Activated naive CD4-positive, alpha-beta T cell treated with anti-CD3 and anti-CD28 coated beads, Interleukin-2, amount 10 ng/mL, durations not matched to agents 7 days and 5 days (primary cell): Measurements from ENCODE around the gene DCDC2.
A peak's percentile ranks its signal among the peaks of the same experiment; 100 is the strongest.

ENCODE experiments used
- CTCF ChIA-PET: fragments of 350-600 bp; sonication (Branson Sonifier 250); formaldehyde crosslinking; loops from one replicate; lab custom pipeline; 2021; ENCODE audit warnings: antibody characterized with exemption; lab: Charles Lee
- DNase-seq: peaks from one replicate; pipeline ENCODE4 v3.0.0-alpha.2; 2020
- H3K27ac Mint-ChIP-seq: one replicate; pipeline ENCODE4 v1.8.0; 2021; ENCODE audit warnings: mild to moderate bottlenecking, moderate library complexity, mixed read lengths
- H3K27me3 Mint-ChIP-seq: one replicate; pipeline ENCODE4 v1.8.0; 2021; ENCODE audit warnings: mild to moderate bottlenecking, mixed read lengths
- H3K36me3 Mint-ChIP-seq: one replicate; pipeline ENCODE4 v1.8.0; 2021; ENCODE audit warnings: mixed read lengths
- H3K4me1 Mint-ChIP-seq: one replicate; pipeline ENCODE4 v1.8.0; 2021; ENCODE audit warnings: mixed read lengths
- H3K4me3 Mint-ChIP-seq: one replicate; pipeline ENCODE4 v1.8.0; 2021; ENCODE audit warnings: mild to moderate bottlenecking, moderate library complexity, mixed read lengths
- H3K9me3 Mint-ChIP-seq: one replicate; pipeline ENCODE4 v1.8.0; 2021; ENCODE audit warnings: mixed read lengths

The DCDC2 gene

DNA sequence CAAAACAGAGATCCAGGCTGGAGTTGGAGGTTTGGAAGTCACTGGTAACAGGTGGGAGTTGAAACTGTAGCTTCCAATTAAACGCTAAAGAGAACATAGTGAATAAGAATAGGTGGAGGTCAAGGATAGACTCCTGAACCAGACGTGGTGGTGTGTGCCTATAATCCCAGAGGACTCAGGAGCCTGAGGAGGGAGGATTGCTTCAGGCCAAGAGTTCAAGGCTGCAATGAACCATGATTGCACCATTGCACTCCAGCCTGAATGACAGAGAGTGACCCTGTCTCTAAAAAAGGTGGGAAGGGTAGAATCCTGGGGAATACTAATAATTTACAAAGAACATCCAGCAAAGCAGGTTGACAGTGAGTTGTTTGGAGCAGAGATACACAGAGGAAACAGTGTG is 218.2 kb downstream of the DCDC2 start:
- CTCF ChIA-PET, result no interaction called here
- Mint-ChIP-seq H3K27ac (no peak overlapping the region), H3K36me3 (no peaks in the 10 kb centered on the region), H3K9me3 (peaks cover 2% of the 10 kb centered on the region), H3K4me3 (no peak overlapping the region), H3K4me1 (no peaks in the 10 kb centered on the region), H3K27me3 (no peaks in the 10 kb centered on the region)
- no peak for DNase-seq

- Mint-ChIP-seq H3K27ac (no peak overlapping the region), H3K36me3 (no peaks in the 10 kb centered on the region), H3K9me3 (peaks cover 2% of the 10 kb centered on the region), H3K27me3 (no peaks in the 10 kb centered on the region), H3K4me3 (no peak overlapping the region), H3K4me1 (no peaks in the 10 kb centered on the region)
- DNase-seq, result no peak
- CTCF ChIA-PET, result no interaction called here
These were observed 218.8 kb downstream of the DCDC2 start for GRCh38 chr6:24139080-24139479.

- CTCF ChIA-PET, result no interaction called here
- Mint-ChIP-seq H3K36me3 (no peaks in the 10 kb centered on the region), H3K9me3 (peaks cover 1% of the 10 kb centered on the region), H3K4me3 (no peak overlapping the region), H3K4me1 (no peaks in the 10 kb centered on the region), H3K27me3 (peaks cover 3% of the 10 kb centered on the region), H3K27ac (no peak overlapping the region)
- no peak for DNase-seq
These were observed 226.1 kb downstream of the DCDC2 start for GRCh38 chr6:24131751-24132150.

- Mint-ChIP-seq H3K27me3 (peaks cover 8% of the 10 kb centered on the region), H3K9me3 (peaks cover 1% of the 10 kb centered on the region), H3K4me1 (peaks cover 2% of the 10 kb centered on the region), H3K27ac (no peak overlapping the region), H3K36me3 (no peaks in the 10 kb centered on the region), H3K4me3 (no peak overlapping the region)
- CTCF ChIA-PET, result no interaction called here
- DNase-seq, result no peak
These were observed 230.5 kb downstream of the DCDC2 start for GRCh38 chr6:24127316-24127715.

- no peak overlapping the region for H3K4me3 Mint-ChIP-seq
- peaks cover 1% of the 10 kb centered on the region for H3K9me3 Mint-ChIP-seq
- CTCF ChIA-PET, result no interaction called here
- H3K36me3 Mint-ChIP-seq, result no peaks in the 10 kb centered on the region
- H3K27me3 Mint-ChIP-seq, result peaks cover 8% of the 10 kb centered on the region
- peak; percentile 57 for DNase-seq
- H3K27ac Mint-ChIP-seq, result no peak overlapping the region
- H3K4me1 Mint-ChIP-seq, result peaks cover 2% of the 10 kb centered on the region
These were observed 231.2 kb downstream of the DCDC2 start for GRCh38 chr6:24126586-24127192.

GRCh38 chr6:24125980-24126379 is 231.9 kb downstream of the DCDC2 start, which contains the start of gene NRSN1:
Gene NRSN1 (plus strand): TSS chr6:24126215. CDS start chr6:24134328, 8,113 bp downstream.
- Mint-ChIP-seq H3K27me3 (peaks cover 8% of the 10 kb centered on the region), H3K9me3 (peaks cover 1% of the 10 kb centered on the region), H3K4me1 (peaks cover 2% of the 10 kb centered on the region), H3K27ac (no peak within 1 kb of the TSS), H3K4me3 (no peak within 1 kb of the TSS), H3K36me3 (no peaks in the 10 kb centered on the region)
- CTCF ChIA-PET, result no interaction called here
- no peak for DNase-seq

DNA sequence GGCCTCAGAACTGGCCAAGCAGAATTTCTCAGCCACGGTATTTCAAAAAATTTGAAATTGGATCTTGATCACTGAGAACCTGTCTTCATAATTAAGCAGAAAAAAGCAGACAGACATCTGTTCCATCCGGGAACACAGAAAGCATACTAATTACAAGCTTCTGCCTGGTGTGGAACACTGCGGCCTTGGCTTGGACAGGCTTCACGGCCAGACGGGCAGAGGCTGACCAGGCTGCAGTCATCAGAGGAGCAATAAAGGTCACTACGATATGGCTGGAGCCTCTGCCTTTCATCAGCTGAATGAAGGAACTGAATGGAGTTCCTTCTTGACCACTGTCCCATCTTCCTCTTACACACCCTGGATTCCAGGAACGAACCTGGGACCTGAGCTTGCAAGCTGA is 235.7 kb downstream of the DCDC2 start:
- H3K4me1 Mint-ChIP-seq, result peaks cover 2% of the 10 kb centered on the region
- H3K36me3 Mint-ChIP-seq, result no peaks in the 10 kb centered on the region
- H3K4me3 Mint-ChIP-seq, result no peak overlapping the region
- H3K27me3 Mint-ChIP-seq, result peaks cover 8% of the 10 kb centered on the region
- CTCF ChIA-PET, result no interaction called here
- H3K27ac Mint-ChIP-seq, result no peak overlapping the region
- peaks cover 1% of the 10 kb centered on the region for H3K9me3 Mint-ChIP-seq
- no peak for DNase-seq
